GM12878 (cell line): Measurements from ENCODE around the gene RPL34. TPM values are rescaled to one million over a fixed set of nuclear protein-coding genes. Genes with fewer than 3 reads are reported as not detected.

Experiments
- ATF3 ChIP-seq: IDR thresholded peaks from 2 replicates; pipeline ENCODE4 v1.6.1; 2011; ENCODE audit warnings: low read depth, mild to moderate bottlenecking, low read length, moderate library complexity, borderline replicate concordance; ENCODE audit errors: extremely low read depth
- BHLHE40 ChIP-seq, 2 experiments: fragments of 450-650 bp in 1 of 2; IDR thresholded peaks; 2 replicates each; pipeline ENCODE4 v1.6.1; 2011 to 2017; ENCODE audit warnings: low read depth in 2 of 2, borderline replicate concordance in 1 of 2, improper control_type of control experiment in 1 of 2, low read length in 1 of 2, mild to moderate bottlenecking in 1 of 2
- CTCF ChIP-seq, 3 experiments: IDR thresholded peaks in 2 of 3; conservative IDR thresholded peaks in 1 of 3; 2 replicates each; pipeline ENCODE4 v1.5.1; 2011; ENCODE audit warnings: low read depth in 3 of 3, low read length in 3 of 3, mild to moderate bottlenecking in 3 of 3, control low read depth in 2 of 3, moderate library complexity in 2 of 3, inconsistent platforms in 1 of 3, mixed read lengths in 1 of 3; ENCODE audit not compliant: control insufficient read depth in 2 of 3, insufficient read depth in 1 of 3; ENCODE audit errors: extremely low read depth in 1 of 3
- EED ChIP-seq: sonication (generic); IDR thresholded peaks from 2 replicates; pipeline ENCODE4 v1.6.1; 2016; ENCODE audit warnings: antibody characterized with exemption, low read depth
- HDAC6 ChIP-seq: fragments of 200-600 bp; sonication (generic); IDR thresholded peaks from one replicate; pipeline ENCODE4 v1.8.0; 2017; ENCODE audit warnings: antibody characterized with exemption; ENCODE audit not compliant: unreplicated experiment
- IRF3 ChIP-seq: fragments of 450-650 bp; IDR thresholded peaks from 2 replicates; pipeline ENCODE4 v1.6.1; 2014; ENCODE audit warnings: mild to moderate bottlenecking
- MTA2 ChIP-seq: fragments of 450-650 bp; IDR thresholded peaks from 2 replicates; pipeline ENCODE4 v1.6.1; 2016; ENCODE audit warnings: low read depth, mild to moderate bottlenecking, moderate library complexity
- PAX8 ChIP-seq: fragments of 450-650 bp; IDR thresholded peaks from 2 replicates; pipeline ENCODE4 v1.6.1; 2017; ENCODE audit warnings: mild to moderate bottlenecking, moderate library complexity
- POLR2A ChIP-seq: IDR thresholded peaks from 2 replicates; pipeline ENCODE4 v1.6.1; 2011; ENCODE audit warnings: low read depth, mild to moderate bottlenecking, low read length
- POLR2AphosphoS5 ChIP-seq: IDR thresholded peaks from 2 replicates; pipeline ENCODE4 v1.6.1; 2011; ENCODE audit warnings: mild to moderate bottlenecking, low read length, inconsistent platforms
- RAD51 ChIP-seq: fragments of 450-650 bp; IDR thresholded peaks from 2 replicates; pipeline ENCODE4 v1.6.1; 2016; ENCODE audit warnings: moderate library complexity, mild to moderate bottlenecking, inconsistent platforms
- RFX5 ChIP-seq: IDR thresholded peaks from 2 replicates; pipeline ENCODE4 v1.6.1; 2011; ENCODE audit warnings: low read depth, low read length, improper control_type of control experiment
- SRF ChIP-seq, 2 experiments: IDR thresholded peaks; 2 replicates each; pipeline ENCODE4 v1.6.1; 2011; ENCODE audit warnings: low read depth in 2 of 2, low read length in 2 of 2, mild to moderate bottlenecking in 1 of 2, moderate library complexity in 1 of 2
- ZNF384 ChIP-seq: IDR thresholded peaks from 2 replicates; pipeline ENCODE4 v1.6.1; 2012; ENCODE audit warnings: low read depth, mild to moderate bottlenecking, low read length, improper control_type of control experiment, borderline replicate concordance
- polyA plus RNA-seq, 11 experiments: library from polyadenylated mRNA; depleted of rRNA in 4 of 11; unstranded in 6 of 11; stranded (reverse) in 5 of 11; fragments of >200 nt; fragmentation: Nextera tagmentation in 4 of 11; fragmentation: Illumina TruSeq in 1 of 11; extraction: Ambion mirVana in 4 of 11; extraction: Trizol in 1 of 11; gene quantifications; 1 replicate in 1 of 11; 2 replicates in 10 of 11; pipeline versions ENCODE4 v1.2.1 to v1.2.3, GENCODE V29; 2011 to 2016; ENCODE audit warnings: inconsistent platforms in 2 of 11, missing spikeins in 2 of 11, low read depth in 1 of 11
- total RNA-seq, 4 experiments: library from RNA; depleted of rRNA in 3 of 4; stranded (reverse); fragments of >200 nt in 3 of 4; fragmentation: Illumina TruSeq in 1 of 4; extraction: Trizol in 1 of 4; gene quantifications; 2 replicates each; pipeline versions ENCODE4 v1.2.1 to v1.2.3, GENCODE V29; 2013 to 2021
- TF ChIP-seq, protein P1 (sequence below): fragments of 450-650 bp; formaldehyde crosslinking; IDR thresholded peaks from 2 replicates; pipeline ENCODE4 v1.4.0; 2020; ENCODE audit warnings: mild to moderate bottlenecking, moderate library complexity
- TF ChIP-seq, protein P2 (sequence below): fragments of 450-650 bp; formaldehyde crosslinking; IDR thresholded peaks from 2 replicates; pipeline ENCODE4 v1.4.0; 2022; ENCODE audit warnings: mild to moderate bottlenecking, moderate library complexity
- TF ChIP-seq, protein P3 (sequence below): fragments of 450-650 bp; IDR thresholded peaks from 2 replicates; pipeline ENCODE4 v1.6.1; 2016; ENCODE audit warnings: mild to moderate bottlenecking

RPL34 gene
- total and polyA plus RNA-seq, 10 of the 15 experiments (the other 5 are each of a cell fraction or from before 2014, with no cell fraction given): 1,792 to 6,697 (median 2,464) TPM

- TF ChIP-seq, protein P1, sequence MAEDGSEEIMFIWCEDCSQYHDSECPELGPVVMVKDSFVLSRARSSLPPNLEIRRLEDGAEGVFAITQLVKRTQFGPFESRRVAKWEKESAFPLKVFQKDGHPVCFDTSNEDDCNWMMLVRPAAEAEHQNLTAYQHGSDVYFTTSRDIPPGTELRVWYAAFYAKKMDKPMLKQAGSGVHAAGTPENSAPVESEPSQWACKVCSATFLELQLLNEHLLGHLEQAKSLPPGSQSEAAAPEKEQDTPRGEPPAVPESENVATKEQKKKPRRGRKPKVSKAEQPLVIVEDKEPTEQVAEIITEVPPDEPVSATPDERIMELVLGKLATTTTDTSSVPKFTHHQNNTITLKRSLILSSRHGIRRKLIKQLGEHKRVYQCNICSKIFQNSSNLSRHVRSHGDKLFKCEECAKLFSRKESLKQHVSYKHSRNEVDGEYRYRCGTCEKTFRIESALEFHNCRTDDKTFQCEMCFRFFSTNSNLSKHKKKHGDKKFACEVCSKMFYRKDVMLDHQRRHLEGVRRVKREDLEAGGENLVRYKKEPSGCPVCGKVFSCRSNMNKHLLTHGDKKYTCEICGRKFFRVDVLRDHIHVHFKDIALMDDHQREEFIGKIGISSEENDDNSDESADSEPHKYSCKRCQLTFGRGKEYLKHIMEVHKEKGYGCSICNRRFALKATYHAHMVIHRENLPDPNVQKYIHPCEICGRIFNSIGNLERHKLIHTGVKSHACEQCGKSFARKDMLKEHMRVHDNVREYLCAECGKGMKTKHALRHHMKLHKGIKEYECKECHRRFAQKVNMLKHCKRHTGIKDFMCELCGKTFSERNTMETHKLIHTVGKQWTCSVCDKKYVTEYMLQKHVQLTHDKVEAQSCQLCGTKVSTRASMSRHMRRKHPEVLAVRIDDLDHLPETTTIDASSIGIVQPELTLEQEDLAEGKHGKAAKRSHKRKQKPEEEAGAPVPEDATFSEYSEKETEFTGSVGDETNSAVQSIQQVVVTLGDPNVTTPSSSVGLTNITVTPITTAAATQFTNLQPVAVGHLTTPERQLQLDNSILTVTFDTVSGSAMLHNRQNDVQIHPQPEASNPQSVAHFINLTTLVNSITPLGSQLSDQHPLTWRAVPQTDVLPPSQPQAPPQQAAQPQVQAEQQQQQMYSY (CRISPR knock-in tag): no peak
- TF ChIP-seq HDAC6: no peak
- no peak for TF ChIP-seq SRF (IDR thresholded peaks at IDR 0.05; ENCODE audit: low read depth in 2 of 2, low read length in 2 of 2)
- TF ChIP-seq RAD51: peak; percentile 90
- TF ChIP-seq ATF3: peak; percentile 23; the same call in 1 of the 2 replicates
- peak; percentile 52; the same call in 1 of the 2 replicates for TF ChIP-seq RFX5
- TF ChIP-seq, protein P2, sequence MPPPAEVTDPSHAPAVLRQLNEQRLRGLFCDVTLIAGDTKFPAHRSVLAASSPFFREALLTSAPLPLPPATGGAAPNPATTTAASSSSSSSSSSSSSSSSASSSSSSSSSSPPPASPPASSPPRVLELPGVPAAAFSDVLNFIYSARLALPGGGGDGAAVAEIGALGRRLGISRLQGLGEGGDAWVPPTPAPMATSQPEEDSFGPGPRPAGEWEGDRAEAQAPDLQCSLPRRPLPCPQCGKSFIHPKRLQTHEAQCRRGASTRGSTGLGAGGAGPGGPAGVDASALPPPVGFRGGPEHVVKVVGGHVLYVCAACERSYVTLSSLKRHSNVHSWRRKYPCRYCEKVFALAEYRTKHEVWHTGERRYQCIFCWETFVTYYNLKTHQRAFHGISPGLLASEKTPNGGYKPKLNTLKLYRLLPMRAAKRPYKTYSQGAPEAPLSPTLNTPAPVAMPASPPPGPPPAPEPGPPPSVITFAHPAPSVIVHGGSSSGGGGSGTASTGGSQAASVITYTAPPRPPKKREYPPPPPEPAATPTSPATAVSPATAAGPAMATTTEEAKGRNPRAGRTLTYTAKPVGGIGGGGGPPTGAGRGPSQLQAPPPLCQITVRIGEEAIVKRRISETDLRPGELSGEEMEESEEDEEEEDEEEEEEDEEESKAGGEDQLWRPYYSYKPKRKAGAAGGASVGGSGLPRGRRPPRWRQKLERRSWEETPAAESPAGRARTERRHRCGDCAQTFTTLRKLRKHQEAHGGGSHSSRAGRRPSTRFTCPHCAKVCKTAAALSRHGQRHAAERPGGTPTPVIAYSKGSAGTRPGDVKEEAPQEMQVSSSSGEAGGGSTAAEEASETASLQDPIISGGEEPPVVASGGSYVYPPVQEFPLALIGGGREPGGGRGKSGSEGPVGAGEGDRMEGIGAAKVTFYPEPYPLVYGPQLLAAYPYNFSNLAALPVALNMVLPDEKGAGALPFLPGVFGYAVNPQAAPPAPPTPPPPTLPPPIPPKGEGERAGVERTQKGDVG (CRISPR knock-in tag): no peak
- TF ChIP-seq, protein P3, sequence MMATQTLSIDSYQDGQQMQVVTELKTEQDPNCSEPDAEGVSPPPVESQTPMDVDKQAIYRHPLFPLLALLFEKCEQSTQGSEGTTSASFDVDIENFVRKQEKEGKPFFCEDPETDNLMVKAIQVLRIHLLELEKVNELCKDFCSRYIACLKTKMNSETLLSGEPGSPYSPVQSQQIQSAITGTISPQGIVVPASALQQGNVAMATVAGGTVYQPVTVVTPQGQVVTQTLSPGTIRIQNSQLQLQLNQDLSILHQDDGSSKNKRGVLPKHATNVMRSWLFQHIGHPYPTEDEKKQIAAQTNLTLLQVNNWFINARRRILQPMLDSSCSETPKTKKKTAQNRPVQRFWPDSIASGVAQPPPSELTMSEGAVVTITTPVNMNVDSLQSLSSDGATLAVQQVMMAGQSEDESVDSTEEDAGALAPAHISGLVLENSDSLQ: peak; percentile 30; the same call in 1 of the 2 replicates
- no peak for TF ChIP-seq PAX8
- no peak for TF ChIP-seq ZNF384
- 0 out of 6 replicates have a peak, but pooled peaks of 2 of the 3 experiments have one; percentile 2 to 9 for TF ChIP-seq CTCF (IDR thresholded peaks at IDR 0.05 in 2 of 3, conservative IDR thresholded peaks at IDR 0.05 in 1 of 3; ENCODE audit: control insufficient read depth in 2 of 3, extremely low read depth in 1 of 3, insufficient read depth in 1 of 3, low read depth in 3 of 3, low read length in 3 of 3)
- 0 out of 2 replicates have a peak, but pooled peaks have one; percentile 45 for TF ChIP-seq EED
- TF ChIP-seq POLR2A: peak; percentile 94
- 0 out of 2 replicates have a peak, but pooled peaks have one; percentile 7 for TF ChIP-seq MTA2
- peak; percentile 92 for TF ChIP-seq POLR2AphosphoS5
- no peak for TF ChIP-seq IRF3
- TF ChIP-seq BHLHE40 (IDR thresholded peaks at IDR 0.05; ENCODE audit: borderline replicate concordance in 1 of 2, low read depth in 2 of 2, low read length in 1 of 2): no peak; a peak in 1 of 4 replicates
Measured at GRCh38 chr4:108650212-108651013, 30.0 kb downstream of the RPL34 start, which contains the start of gene OSTC (continued).
